ENCODE results near the gene NAV2.

Gene NAV2

GRCh38 chr11:19812710-19813109 is 100.1 kb downstream of the NAV2 start:
- peaks cover 0 to 10% (median 3%) of the 10 kb centered on the region in 4 experiments for H3K4me1 ChIP-seq (ENCODE audit: control extremely low read depth in 1 of 4, control insufficient read depth in 4 of 4, insufficient read depth in 4 of 4, low read length in 3 of 4)
- ChIA-PET CTCF (no interaction called here), POLR2A (no interaction called here)
- H3K27ac ChIP-seq (ENCODE audit: insufficient read depth in 1 of 2, low read depth in 1 of 2, low read length in 2 of 2, poor library complexity in 1 of 2, severe bottlenecking in 2 of 2), result no peak overlapping the region
- WGBS (ENCODE audit: insufficient coverage), result 97% methylated on average over 4 of the region's 4 CpGs
- no peaks in the 10 kb centered on the region for H3K9me3 ChIP-seq (ENCODE audit: control extremely low read depth in 1 of 5, control insufficient read depth in 4 of 5, insufficient read depth in 2 of 5, low read depth in 1 of 5, low read length in 4 of 5)
- no peak overlapping the region for H3K4me3 ChIP-seq (ENCODE audit: control insufficient read depth in 1 of 7, extremely low read depth in 1 of 7, insufficient read depth in 4 of 7, low read depth in 2 of 7, low read length in 6 of 7)
- H3K36me3 ChIP-seq (ENCODE audit: control insufficient read depth in 4 of 4, insufficient read depth in 4 of 4, low read length in 3 of 4), result no peaks in the 10 kb centered on the region
- DNase-seq, result no peak
- no peaks in the 10 kb centered on the region for H3K27me3 ChIP-seq (replicated peaks in 2 of 5; ENCODE audit: control insufficient read depth in 4 of 5, insufficient read depth in 5 of 5, low read length in 4 of 5)

- H3K4me1 ChIP-seq (ENCODE audit: control extremely low read depth in 1 of 4, control insufficient read depth in 4 of 4, insufficient read depth in 4 of 4, low read length in 3 of 4), result peaks cover 0 to 10% (median 3%) of the 10 kb centered on the region in 4 experiments
- ChIA-PET POLR2A (no interaction called here), CTCF (no interaction called here)
- WGBS (ENCODE audit: insufficient coverage), result 91% methylated on average over 12 of the region's 13 CpGs
- no peak overlapping the region for H3K27ac ChIP-seq (ENCODE audit: insufficient read depth in 1 of 2, low read depth in 1 of 2, low read length in 2 of 2, poor library complexity in 1 of 2, severe bottlenecking in 2 of 2)
- H3K4me3 ChIP-seq (ENCODE audit: control insufficient read depth in 1 of 7, extremely low read depth in 1 of 7, insufficient read depth in 4 of 7, low read depth in 2 of 7, low read length in 6 of 7), result no peak overlapping the region
- H3K9me3 ChIP-seq (ENCODE audit: control extremely low read depth in 1 of 5, control insufficient read depth in 4 of 5, insufficient read depth in 2 of 5, low read depth in 1 of 5, low read length in 4 of 5), result no peaks in the 10 kb centered on the region
- no peak for DNase-seq
- H3K36me3 ChIP-seq (ENCODE audit: control insufficient read depth in 4 of 4, insufficient read depth in 4 of 4, low read length in 3 of 4), result no peaks in the 10 kb centered on the region
- no peaks in the 10 kb centered on the region for H3K27me3 ChIP-seq (replicated peaks in 2 of 5; ENCODE audit: control insufficient read depth in 4 of 5, insufficient read depth in 5 of 5, low read length in 4 of 5)
These were observed 100.7 kb downstream of the NAV2 start for GRCh38 chr11:19813158-19813879.

- DNase-seq, result no peak
- no peak overlapping the region for H3K4me3 ChIP-seq (ENCODE audit: control insufficient read depth in 1 of 7, extremely low read depth in 1 of 7, insufficient read depth in 4 of 7, low read depth in 2 of 7, low read length in 6 of 7)
- no peak overlapping the region for H3K27ac ChIP-seq (ENCODE audit: insufficient read depth in 1 of 2, low read depth in 1 of 2, low read length in 2 of 2, poor library complexity in 1 of 2, severe bottlenecking in 2 of 2)
- H3K36me3 ChIP-seq (ENCODE audit: control insufficient read depth in 4 of 4, insufficient read depth in 4 of 4, low read length in 3 of 4), result no peaks in the 10 kb centered on the region
- H3K9me3 ChIP-seq (ENCODE audit: control extremely low read depth in 1 of 5, control insufficient read depth in 4 of 5, insufficient read depth in 2 of 5, low read depth in 1 of 5, low read length in 4 of 5), result no peaks in the 10 kb centered on the region
- H3K27me3 ChIP-seq (replicated peaks in 2 of 5; ENCODE audit: control insufficient read depth in 4 of 5, insufficient read depth in 5 of 5, low read length in 4 of 5), result no peaks in the 10 kb centered on the region
- ChIA-PET POLR2A (no interaction called here), CTCF (no interaction called here)
- 100% methylated on average over 2 of the region's 2 CpGs for WGBS (ENCODE audit: insufficient coverage)
- H3K4me1 ChIP-seq (ENCODE audit: control extremely low read depth in 1 of 4, control insufficient read depth in 4 of 4, insufficient read depth in 4 of 4, low read length in 3 of 4), result peaks cover 0 to 10% (median 3%) of the 10 kb centered on the region in 4 experiments
These were observed 101.8 kb downstream of the NAV2 start for GRCh38 chr11:19814421-19814820.

- WGBS (ENCODE audit: insufficient coverage), result 84% methylated on average over 7 of the region's 10 CpGs
- DNase-seq, result no peak
- CTCF ChIA-PET, result no interaction called here
- Histone ChIP-seq H3K27me3 (replicated peaks in 2 of 5; ENCODE audit: control insufficient read depth in 4 of 5, insufficient read depth in 5 of 5, low read length in 4 of 5) (no peaks in the 10 kb centered on the region), H3K4me3 (ENCODE audit: control insufficient read depth in 1 of 7, extremely low read depth in 1 of 7, insufficient read depth in 4 of 7, low read depth in 2 of 7, low read length in 6 of 7) (no peak overlapping the region), H3K27ac (ENCODE audit: insufficient read depth in 1 of 2, low read depth in 1 of 2, low read length in 2 of 2, poor library complexity in 1 of 2, severe bottlenecking in 2 of 2) (no peak overlapping the region), H3K9me3 (ENCODE audit: control extremely low read depth in 1 of 5, control insufficient read depth in 4 of 5, insufficient read depth in 2 of 5, low read depth in 1 of 5, low read length in 4 of 5) (no peaks in the 10 kb centered on the region), H3K4me1 (ENCODE audit: control extremely low read depth in 1 of 4, control insufficient read depth in 4 of 4, insufficient read depth in 4 of 4, low read length in 3 of 4) (peaks cover 0 to 10% (median 3%) of the 10 kb centered on the region in 4 experiments), H3K36me3 (ENCODE audit: control insufficient read depth in 4 of 4, insufficient read depth in 4 of 4, low read length in 3 of 4) (no peaks in the 10 kb centered on the region)
- POLR2A ChIA-PET, result no interaction called here
These were observed 103.4 kb downstream of the NAV2 start for GRCh38 chr11:19816040-19816439.

GRCh38 chr11:19816817-19817216 is 104.2 kb downstream of the NAV2 start:
- DNase-seq, result no peak
- Histone ChIP-seq H3K27me3 (replicated peaks in 2 of 5; ENCODE audit: control insufficient read depth in 4 of 5, insufficient read depth in 5 of 5, low read length in 4 of 5) (no peaks in the 10 kb centered on the region), H3K36me3 (ENCODE audit: control insufficient read depth in 4 of 4, insufficient read depth in 4 of 4, low read length in 3 of 4) (no peaks in the 10 kb centered on the region), H3K4me3 (ENCODE audit: control insufficient read depth in 1 of 7, extremely low read depth in 1 of 7, insufficient read depth in 4 of 7, low read depth in 2 of 7, low read length in 6 of 7) (no peak overlapping the region), H3K27ac (ENCODE audit: insufficient read depth in 1 of 2, low read depth in 1 of 2, low read length in 2 of 2, poor library complexity in 1 of 2, severe bottlenecking in 2 of 2) (no peak overlapping the region), H3K9me3 (ENCODE audit: control extremely low read depth in 1 of 5, control insufficient read depth in 4 of 5, insufficient read depth in 2 of 5, low read depth in 1 of 5, low read length in 4 of 5) (no peaks in the 10 kb centered on the region), H3K4me1 (ENCODE audit: control extremely low read depth in 1 of 4, control insufficient read depth in 4 of 4, insufficient read depth in 4 of 4, low read length in 3 of 4) (peaks cover 0 to 3% (median 0%) of the 10 kb centered on the region in 4 experiments)
- POLR2A ChIA-PET, result no interaction called here
- WGBS (ENCODE audit: insufficient coverage), result 89% methylated on average over 3 of the region's 4 CpGs
- CTCF ChIA-PET, result no interaction called here

GRCh38 chr11:19817265-19817851 is 104.7 kb downstream of the NAV2 start:
- no peaks in the 10 kb centered on the region for H3K27me3 ChIP-seq (replicated peaks in 2 of 5; ENCODE audit: control insufficient read depth in 4 of 5, insufficient read depth in 5 of 5, low read length in 4 of 5)
- H3K36me3 ChIP-seq (ENCODE audit: control insufficient read depth in 4 of 4, insufficient read depth in 4 of 4, low read length in 3 of 4), result no peaks in the 10 kb centered on the region
- no peak overlapping the region for H3K4me3 ChIP-seq (ENCODE audit: control insufficient read depth in 1 of 7, extremely low read depth in 1 of 7, insufficient read depth in 4 of 7, low read depth in 2 of 7, low read length in 6 of 7)
- H3K9me3 ChIP-seq (ENCODE audit: control extremely low read depth in 1 of 5, control insufficient read depth in 4 of 5, insufficient read depth in 2 of 5, low read depth in 1 of 5, low read length in 4 of 5), result no peaks in the 10 kb centered on the region
- no peak for DNase-seq
- ChIA-PET CTCF (no interaction called here), POLR2A (no interaction called here)
- 100% methylated on average over 6 of the region's 6 CpGs for WGBS (ENCODE audit: insufficient coverage)
- H3K4me1 ChIP-seq (ENCODE audit: control extremely low read depth in 1 of 4, control insufficient read depth in 4 of 4, insufficient read depth in 4 of 4, low read length in 3 of 4), result no peaks in the 10 kb centered on the region
- H3K27ac ChIP-seq (ENCODE audit: insufficient read depth in 1 of 2, low read depth in 1 of 2, low read length in 2 of 2, poor library complexity in 1 of 2, severe bottlenecking in 2 of 2), result no peak overlapping the region

GRCh38 chr11:19817870-19818269 is 105.2 kb downstream of the NAV2 start:
- ChIA-PET CTCF (no interaction called here), POLR2A (no interaction called here)
- Histone ChIP-seq H3K9me3 (ENCODE audit: control extremely low read depth in 1 of 5, control insufficient read depth in 4 of 5, insufficient read depth in 2 of 5, low read depth in 1 of 5, low read length in 4 of 5) (no peaks in the 10 kb centered on the region), H3K27me3 (replicated peaks in 2 of 5; ENCODE audit: control insufficient read depth in 4 of 5, insufficient read depth in 5 of 5, low read length in 4 of 5) (no peaks in the 10 kb centered on the region), H3K4me1 (ENCODE audit: control extremely low read depth in 1 of 4, control insufficient read depth in 4 of 4, insufficient read depth in 4 of 4, low read length in 3 of 4) (no peaks in the 10 kb centered on the region), H3K27ac (ENCODE audit: insufficient read depth in 1 of 2, low read depth in 1 of 2, low read length in 2 of 2, poor library complexity in 1 of 2, severe bottlenecking in 2 of 2) (no peak overlapping the region), H3K36me3 (ENCODE audit: control insufficient read depth in 4 of 4, insufficient read depth in 4 of 4, low read length in 3 of 4) (no peaks in the 10 kb centered on the region), H3K4me3 (ENCODE audit: control insufficient read depth in 1 of 7, extremely low read depth in 1 of 7, insufficient read depth in 4 of 7, low read depth in 2 of 7, low read length in 6 of 7) (no peak overlapping the region)
- 90% methylated on average over 3 of the region's 3 CpGs for WGBS (ENCODE audit: insufficient coverage)
- DNase-seq, result no peak
